WI38 (cell line): ENCODE results near the gene BID.

Experiments used
- H3K4me3 ChIP-seq: 2 replicates; pipeline ENCODE4 v1.5.1; 2011; ENCODE audit warnings: low read depth, mild to moderate bottlenecking, control low read depth, low read length
- TF ChIP-seq, protein P1 (sequence below): IDR thresholded peaks from 2 replicates; pipeline ENCODE4 v1.5.1; 2012; ENCODE audit warnings: low read depth, mild to moderate bottlenecking, control low read depth, low read length

BID gene

DNA sequence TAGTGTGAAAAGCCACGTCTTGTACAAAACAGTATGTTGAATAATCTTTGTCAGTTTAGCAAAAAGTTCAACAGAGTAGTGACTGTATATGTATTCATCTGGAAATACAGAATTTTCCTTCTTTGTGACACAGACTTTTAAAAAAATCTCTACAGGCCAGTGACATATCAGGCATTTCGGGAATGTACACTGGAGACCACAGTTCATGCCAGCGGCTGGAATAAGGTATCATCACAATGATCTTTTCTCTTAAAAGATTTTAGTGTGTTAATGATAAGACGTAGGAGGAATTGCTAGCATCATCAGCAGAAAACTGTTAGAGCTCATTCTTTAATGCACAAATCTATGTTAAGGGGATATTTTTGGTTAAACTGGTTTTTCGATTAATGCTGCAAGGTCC, 78.3 kb downstream of the BID start:
- TF ChIP-seq, protein P1, sequence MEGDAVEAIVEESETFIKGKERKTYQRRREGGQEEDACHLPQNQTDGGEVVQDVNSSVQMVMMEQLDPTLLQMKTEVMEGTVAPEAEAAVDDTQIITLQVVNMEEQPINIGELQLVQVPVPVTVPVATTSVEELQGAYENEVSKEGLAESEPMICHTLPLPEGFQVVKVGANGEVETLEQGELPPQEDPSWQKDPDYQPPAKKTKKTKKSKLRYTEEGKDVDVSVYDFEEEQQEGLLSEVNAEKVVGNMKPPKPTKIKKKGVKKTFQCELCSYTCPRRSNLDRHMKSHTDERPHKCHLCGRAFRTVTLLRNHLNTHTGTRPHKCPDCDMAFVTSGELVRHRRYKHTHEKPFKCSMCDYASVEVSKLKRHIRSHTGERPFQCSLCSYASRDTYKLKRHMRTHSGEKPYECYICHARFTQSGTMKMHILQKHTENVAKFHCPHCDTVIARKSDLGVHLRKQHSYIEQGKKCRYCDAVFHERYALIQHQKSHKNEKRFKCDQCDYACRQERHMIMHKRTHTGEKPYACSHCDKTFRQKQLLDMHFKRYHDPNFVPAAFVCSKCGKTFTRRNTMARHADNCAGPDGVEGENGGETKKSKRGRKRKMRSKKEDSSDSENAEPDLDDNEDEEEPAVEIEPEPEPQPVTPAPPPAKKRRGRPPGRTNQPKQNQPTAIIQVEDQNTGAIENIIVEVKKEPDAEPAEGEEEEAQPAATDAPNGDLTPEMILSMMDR: no peak
- H3K4me3 ChIP-seq: no peak overlapping the region

GRCh38 chr22:17694752-17695151, 79.5 kb downstream of the BID start:
- TF ChIP-seq, protein P1: no peak
- H3K4me3 ChIP-seq: no peak overlapping the region

DNA sequence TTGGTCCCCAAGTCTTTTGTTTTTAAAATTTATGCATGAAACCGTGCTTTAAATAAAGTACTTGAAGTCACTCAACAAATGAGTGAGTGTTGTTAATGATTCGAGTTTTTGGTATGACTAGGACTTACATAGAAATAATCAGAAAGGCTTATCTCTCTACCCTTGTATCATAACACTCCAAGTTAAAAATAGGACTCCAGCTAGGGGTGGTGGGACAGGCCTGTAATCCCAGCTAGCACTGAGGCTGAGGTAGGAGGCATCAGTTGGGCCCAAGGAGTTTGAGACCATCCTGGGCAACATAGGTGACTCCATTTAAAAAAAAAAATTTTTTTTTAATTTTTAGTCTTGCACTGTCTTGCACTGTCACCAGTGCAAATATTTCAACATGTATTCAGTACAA, 80.1 kb downstream of the BID start:
- no peak overlapping the region for H3K4me3 ChIP-seq
- TF ChIP-seq, protein P1: no peak

- TF ChIP-seq, protein P1: no peak
- H3K4me3 ChIP-seq: no peak overlapping the region
These were observed 81.4 kb downstream of the BID start for GRCh38 chr22:17692841-17693240.

DNA sequence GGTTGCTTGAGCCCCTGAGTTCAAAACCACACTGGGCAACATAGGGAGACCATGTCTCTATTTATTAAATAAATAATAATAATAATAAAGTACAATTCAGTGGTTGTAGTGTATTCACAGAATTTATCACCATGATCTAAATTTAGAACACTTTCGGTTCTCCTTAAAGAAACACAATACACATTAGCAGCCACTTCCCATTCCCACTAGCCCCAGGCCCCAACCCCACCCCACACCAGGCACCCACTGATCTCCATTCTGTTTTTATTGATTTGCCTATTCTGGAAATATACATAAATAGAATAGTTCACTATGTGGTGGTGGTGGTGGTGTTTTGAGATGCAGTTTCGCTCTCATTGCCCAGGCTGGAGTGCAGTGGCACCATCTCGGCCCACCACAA, 90.0 kb downstream of the BID start:
- TF ChIP-seq, protein P1: no peak
- no peak overlapping the region for H3K4me3 ChIP-seq
